Measurements from ENCODE around the gene RIC8A. TPM values are rescaled to one million over a fixed set of nuclear protein-coding genes. Genes with fewer than 3 reads are reported as not detected.
"Not testable (repeated sequence)": the region's sequence is repeated elsewhere in the genome, so short reads cannot be mapped to it uniquely, and the experiment has no call there.

The RIC8A gene
- 100 to 1,000 TPM in 1 of 5 experiments, 10 to 100 TPM in 4; 74.4 to 119 (median 92.0) TPM for total RNA-seq
- polyA plus RNA-seq: 10 to 100 TPM; 77.2 to 94.3 TPM
- total RNA-seq: 120 reads per million, percentile 87 among the genes with 10 or more reads in this experiment

- peak within 1 kb of the TSS; percentile 93 for H3K27ac ChIP-seq (ENCODE audit: low read depth, low read length)
- POLR2A ChIA-PET: interaction anchor here (0.5 to 5.0 kb wide), 46 partner anchors 9 to 634 kb away, joined by 3 to 83 read pairs (median 5); partner anchors contain the start of genes HRAS, IFITM2, IFITM5 and LRRC56
- H3K27me3 ChIP-seq (ENCODE audit: control insufficient read depth in 2 of 2, insufficient read depth in 2 of 2, low read length in 2 of 2): no peaks in the 10 kb centered on the region
- peak within 1 kb of the TSS; percentile 89 to 100 (median 96) for H3K4me3 Mint-ChIP-seq
- no peaks in the 10 kb centered on the region for H3K27me3 Mint-ChIP-seq
- intact Hi-C loops (cut with micrococcal nuclease): loop anchor here (1.0 to 5.0 kb wide), 17 partner anchors 29 to 591 kb away; partner anchors contain the start of genes HRAS (in 2 of the 2), IFITM1 (in 2 of the 2), PSMD13 (in 2 of the 2) and SIRT3 (in 2 of the 2)
- H3K4me1 ChIP-seq (ENCODE audit: control insufficient read depth in 2 of 2, insufficient read depth in 2 of 2, low read length in 2 of 2): peaks cover 28 to 57% of the 10 kb centered on the region in 2 donors
- peak within 1 kb of the TSS; percentile 97 to 100 (median 99) for H3K27ac Mint-ChIP-seq
- H3K9me3 ChIP-seq (ENCODE audit: control insufficient read depth in 2 of 3, low read length in 3 of 3): no peaks in the 10 kb centered on the region
- CTCF ChIA-PET: interaction anchor here (0.8 to 2.2 kb wide), 5 partner anchors 29 to 612 kb away, joined by 3 to 5 read pairs (median 4); partner anchors contain the start of genes PSMD13 and SIRT3
- DNase-seq (peak; percentile 92 to 99 (median 98)), ATAC-seq (peak; percentile 93)
- H3K36me3 Mint-ChIP-seq: peaks cover 0 to 31% (median 14%) of the 10 kb centered on the region in 5 donors
- peaks cover 0 to 4% (median 0%) of the 10 kb centered on the region in 11 donors for H3K9me3 Mint-ChIP-seq
- H3K4me3 ChIP-seq (ENCODE audit: low read length): peak within 1 kb of the TSS; percentile 98
- peaks cover 17 to 72% (median 50%) of the 10 kb centered on the region in 7 donors for H3K4me1 Mint-ChIP-seq
- H3K36me3 ChIP-seq (ENCODE audit: control insufficient read depth in 2 of 3, insufficient read depth in 3 of 3, low read length in 3 of 3): peaks cover 18 to 62% (median 33%) of the 10 kb centered on the region in 3 experiments
Measured at GRCh38 chr11:207208-207862, at the start of gene RIC8A, which contains the start of gene BET1L. Gene RIC8A (plus strand): TSS chr11:207708. CDS start chr11:208855, 1,147 bp downstream. Gene BET1L (minus strand): TSS chr11:207399. CDS start chr11:207321, 78 bp downstream.

- ATAC-seq; H3K9me3 Mint-ChIP-seq; H3K27ac Mint-ChIP-seq; H3K4me1 ChIP-seq (ENCODE audit: control insufficient read depth in 2 of 2, insufficient read depth in 2 of 2, low read length in 2 of 2); H3K27me3 Mint-ChIP-seq; POLR2A ChIA-PET; H3K4me1 Mint-ChIP-seq; H3K27ac ChIP-seq (ENCODE audit: low read depth, low read length); H3K9me3 ChIP-seq (ENCODE audit: control insufficient read depth in 2 of 3, low read length in 3 of 3); intact Hi-C loops (cut with micrococcal nuclease); H3K36me3 Mint-ChIP-seq; H3K27me3 ChIP-seq (ENCODE audit: control insufficient read depth in 2 of 2, insufficient read depth in 2 of 2, low read length in 2 of 2); CTCF ChIA-PET; H3K4me3 ChIP-seq (ENCODE audit: low read length); H3K36me3 ChIP-seq (ENCODE audit: control insufficient read depth in 2 of 3, insufficient read depth in 3 of 3, low read length in 3 of 3); H3K4me3 Mint-ChIP-seq: not testable (repeated sequence)
- peak in 1 of 9 donors; percentile 27 for DNase-seq
Measured at GRCh38 chr11:180242-180641, 27.3 kb upstream of the RIC8A start.

- H3K4me1 ChIP-seq (ENCODE audit: control insufficient read depth in 2 of 2, insufficient read depth in 2 of 2, low read length in 2 of 2); H3K36me3 Mint-ChIP-seq; H3K4me3 ChIP-seq (ENCODE audit: low read length); H3K4me3 Mint-ChIP-seq; H3K27me3 Mint-ChIP-seq; H3K36me3 ChIP-seq (ENCODE audit: control insufficient read depth in 2 of 3, insufficient read depth in 3 of 3, low read length in 3 of 3); H3K9me3 Mint-ChIP-seq; H3K27ac ChIP-seq (ENCODE audit: low read depth, low read length); H3K27me3 ChIP-seq (ENCODE audit: control insufficient read depth in 2 of 2, insufficient read depth in 2 of 2, low read length in 2 of 2); H3K9me3 ChIP-seq (ENCODE audit: control insufficient read depth in 2 of 3, low read length in 3 of 3); intact Hi-C loops (cut with micrococcal nuclease); POLR2A ChIA-PET; CTCF ChIA-PET: not testable (repeated sequence)
- H3K27ac Mint-ChIP-seq: peak overlapping the region in 1 of 9 donors; percentile 48
- peaks cover 0 to 15% (median 12%) of the 10 kb centered on the region in 7 donors for H3K4me1 Mint-ChIP-seq
- ATAC-seq (peak; percentile 2), DNase-seq (peak in 1 of 9 donors; percentile 20)
Measured at GRCh38 chr11:189200-189783, 18.2 kb upstream of the RIC8A start.

- H3K9me3 ChIP-seq (ENCODE audit: control insufficient read depth in 2 of 3, low read length in 3 of 3); H3K27me3 ChIP-seq (ENCODE audit: control insufficient read depth in 2 of 2, insufficient read depth in 2 of 2, low read length in 2 of 2); POLR2A ChIA-PET; CTCF ChIA-PET; H3K4me3 ChIP-seq (ENCODE audit: low read length); H3K27ac ChIP-seq (ENCODE audit: low read depth, low read length); H3K4me1 ChIP-seq (ENCODE audit: control insufficient read depth in 2 of 2, insufficient read depth in 2 of 2, low read length in 2 of 2); H3K9me3 Mint-ChIP-seq; H3K36me3 Mint-ChIP-seq; H3K27me3 Mint-ChIP-seq; H3K36me3 ChIP-seq (ENCODE audit: control insufficient read depth in 2 of 3, insufficient read depth in 3 of 3, low read length in 3 of 3); H3K27ac Mint-ChIP-seq; H3K4me3 Mint-ChIP-seq: not testable (repeated sequence)
- peaks cover 0 to 15% (median 12%) of the 10 kb centered on the region in 7 donors for H3K4me1 Mint-ChIP-seq
- intact Hi-C loops (cut with micrococcal nuclease): loop anchor here in 1 of 2 donors (5.0 kb wide), 1 partner anchor 262 kb away; the partner anchor contains the start of gene PTDSS2
- peak in 7 of 9 donors; percentile 26 to 72 (median 41) for DNase-seq
- peak; percentile 84 for ATAC-seq
Measured at GRCh38 chr11:189843-190311, 17.6 kb upstream of the RIC8A start.

GRCh38 chr11:190546-190945, 17.0 kb upstream of the RIC8A start:
- ATAC-seq; H3K36me3 ChIP-seq (ENCODE audit: control insufficient read depth in 2 of 3, insufficient read depth in 3 of 3, low read length in 3 of 3); H3K4me3 Mint-ChIP-seq; H3K27ac ChIP-seq (ENCODE audit: low read depth, low read length); POLR2A ChIA-PET; H3K36me3 Mint-ChIP-seq; H3K4me3 ChIP-seq (ENCODE audit: low read length); DNase-seq; H3K27me3 ChIP-seq (ENCODE audit: control insufficient read depth in 2 of 2, insufficient read depth in 2 of 2, low read length in 2 of 2); H3K9me3 Mint-ChIP-seq; H3K4me1 ChIP-seq (ENCODE audit: control insufficient read depth in 2 of 2, insufficient read depth in 2 of 2, low read length in 2 of 2); CTCF ChIA-PET; H3K27me3 Mint-ChIP-seq; H3K9me3 ChIP-seq (ENCODE audit: control insufficient read depth in 2 of 3, low read length in 3 of 3): not testable (repeated sequence)
- intact Hi-C loops (cut with micrococcal nuclease): loop anchor here in 1 of 2 donors (5.0 kb wide), 1 partner anchor 262 kb away; the partner anchor contains the start of gene PTDSS2
- Mint-ChIP-seq H3K27ac (peak overlapping the region in 1 of 9 donors; percentile 62), H3K4me1 (peaks cover 0 to 15% (median 12%) of the 10 kb centered on the region in 7 donors)

GRCh38 chr11:191490-192478, 15.7 kb upstream of the RIC8A start:
- H3K9me3 Mint-ChIP-seq; H3K9me3 ChIP-seq (ENCODE audit: control insufficient read depth in 2 of 3, low read length in 3 of 3); H3K36me3 ChIP-seq (ENCODE audit: control insufficient read depth in 2 of 3, insufficient read depth in 3 of 3, low read length in 3 of 3); H3K27me3 Mint-ChIP-seq; H3K27me3 ChIP-seq (ENCODE audit: control insufficient read depth in 2 of 2, insufficient read depth in 2 of 2, low read length in 2 of 2); H3K4me1 ChIP-seq (ENCODE audit: control insufficient read depth in 2 of 2, insufficient read depth in 2 of 2, low read length in 2 of 2); H3K4me3 ChIP-seq (ENCODE audit: low read length); H3K27ac ChIP-seq (ENCODE audit: low read depth, low read length); POLR2A ChIA-PET; CTCF ChIA-PET; H3K36me3 Mint-ChIP-seq: not testable (repeated sequence)
- intact Hi-C loops (cut with micrococcal nuclease): loop anchor here in 1 of 2 donors (5.0 kb wide), 1 partner anchor 261 kb away; the partner anchor contains the start of gene PTDSS2
- DNase-seq (peak in 8 of 9 donors; percentile 22 to 64 (median 36)), ATAC-seq (peak; percentile 71)
- peak overlapping the region in 6 of 9 donors; percentile 34 to 91 (median 74) for H3K27ac Mint-ChIP-seq
- H3K4me1 Mint-ChIP-seq: peaks cover 0 to 15% (median 12%) of the 10 kb centered on the region in 7 donors
- H3K4me3 Mint-ChIP-seq: peak overlapping the region in 7 of 10 donors; percentile 38 to 68 (median 58)

Data from naive thymus-derived CD4-positive, alpha-beta T cell (primary cell).